Common myeloid progenitor, CD34-positive (primary cell): ENCODE measurements around the gene SLC39A10.

Source experiments
- CTCF ChIA-PET: fragments of 350-600 bp; sonication (Branson Sonifier 250); formaldehyde crosslinking; loops from one replicate; lab custom pipeline; 2021; ENCODE audit warnings: antibody characterized with exemption; lab: Charles Lee
- POLR2A ChIA-PET: fragments of 350-600 bp; sonication (Branson Sonifier 250); formaldehyde crosslinking; loops from one replicate; lab custom pipeline; 2021; ENCODE audit warnings: antibody characterized with exemption; lab: Charles Lee
- DNase-seq, 3 donors: peaks; one replicate each; pipeline versions ENCODE4 v3.0.0 to v3.0.0-alpha.2; 2013
- H3K27ac ChIP-seq, 2 experiments: 1 replicate in 1 of 2; 2 replicates in 1 of 2; pipeline ENCODE4 v1.7.0; 2013; ENCODE audit warnings: inconsistent platforms in 2 of 2, low read length in 2 of 2, mild to moderate bottlenecking in 2 of 2, low read depth in 1 of 2, moderate library complexity in 1 of 2; ENCODE audit not compliant: severe bottlenecking in 2 of 2, insufficient read depth in 1 of 2, poor library complexity in 1 of 2
- H3K27me3 ChIP-seq, 5 experiments: replicated peaks in 2 of 5; 1 replicate in 3 of 5; 2 replicates in 2 of 5; pipeline versions ENCODE4 v1.6.1 to v1.7.0; 2013; ENCODE audit warnings: low read length in 4 of 5, mild to moderate bottlenecking in 2 of 5, moderate library complexity in 2 of 5, inconsistent platforms in 1 of 5; ENCODE audit not compliant: insufficient read depth in 5 of 5, control insufficient read depth in 4 of 5
- H3K36me3 ChIP-seq, 4 experiments: 1 replicate in 2 of 4; 2 replicates in 2 of 4; pipeline versions ENCODE4 v1.6.1 to v1.7.0; 2013; ENCODE audit warnings: low read length in 3 of 4, control low read depth in 1 of 4, mild to moderate bottlenecking in 1 of 4; ENCODE audit not compliant: control insufficient read depth in 4 of 4, insufficient read depth in 4 of 4
- H3K4me1 ChIP-seq, 4 experiments: 1 replicate in 3 of 4; 2 replicates in 1 of 4; pipeline versions ENCODE4 v1.6.1 to v1.7.1; 2013; ENCODE audit warnings: low read length in 3 of 4, mild to moderate bottlenecking in 3 of 4, control low read depth in 1 of 4, inconsistent platforms in 1 of 4, moderate library complexity in 1 of 4; ENCODE audit not compliant: control insufficient read depth in 4 of 4, insufficient read depth in 4 of 4; ENCODE audit errors: control extremely low read depth in 1 of 4
- H3K4me3 ChIP-seq, 7 experiments: 1 replicate in 4 of 7; 2 replicates in 3 of 7; pipeline versions ENCODE4 v1.5.1 to v1.7.0; 2013; ENCODE audit warnings: mild to moderate bottlenecking in 7 of 7, low read length in 6 of 7, moderate library complexity in 6 of 7, inconsistent platforms in 2 of 7, low read depth in 2 of 7, control low read depth in 1 of 7; ENCODE audit not compliant: insufficient read depth in 4 of 7, control insufficient read depth in 1 of 7; ENCODE audit errors: extremely low read depth in 1 of 7
- H3K9me3 ChIP-seq, 5 experiments: 1 replicate in 4 of 5; 2 replicates in 1 of 5; pipeline versions ENCODE4 v1.6.1 to v1.7.1; 2013; ENCODE audit warnings: low read length in 4 of 5, mild to moderate bottlenecking in 2 of 5, inconsistent platforms in 1 of 5, low read depth in 1 of 5, moderate library complexity in 1 of 5; ENCODE audit not compliant: control insufficient read depth in 4 of 5, insufficient read depth in 2 of 5; ENCODE audit errors: control extremely low read depth in 1 of 5
- WGBS: methylation state at CpG from one replicate; pipeline ENCODE4 v1.1.5; 2013; ENCODE audit not compliant: insufficient coverage; 5-methylcytosine and 5-hydroxymethylcytosine counted together

SLC39A10 gene

GRCh38 chr2:195620501-195620900 is 36.5 kb upstream of the SLC39A10 start:
- Histone ChIP-seq H3K27ac (no peak overlapping the region), H3K4me3 (no peak overlapping the region), H3K9me3 (no peaks in the 10 kb centered on the region), H3K27me3 (no peaks in the 10 kb centered on the region), H3K4me1 (no peaks in the 10 kb centered on the region), H3K36me3 (no peaks in the 10 kb centered on the region)
- DNase-seq, result no peak
- WGBS, result 89% methylated on average over 1 of the region's 3 CpGs
- CTCF ChIA-PET, result interaction anchor here (1.3 kb wide), 1 partner anchor 11 kb away, joined by 3 read pairs; no protein-coding TSS in a partner anchor
- POLR2A ChIA-PET, result no interaction called here

GRCh38 chr2:195622966-195623365 is 34.1 kb upstream of the SLC39A10 start:
- Histone ChIP-seq H3K27me3 (no peaks in the 10 kb centered on the region), H3K36me3 (no peaks in the 10 kb centered on the region), H3K4me1 (no peaks in the 10 kb centered on the region), H3K27ac (no peak overlapping the region), H3K4me3 (no peak overlapping the region), H3K9me3 (no peaks in the 10 kb centered on the region)
- CTCF ChIA-PET, result interaction anchor here (1.5 kb wide), 1 partner anchor 11 kb away, joined by 3 read pairs; no protein-coding TSS in a partner anchor
- POLR2A ChIA-PET, result no interaction called here
- DNase-seq, result no peak

GRCh38 chr2:195626507-195626906 is 30.5 kb upstream of the SLC39A10 start:
- Histone ChIP-seq H3K4me1 (no peaks in the 10 kb centered on the region), H3K27ac (no peak overlapping the region), H3K9me3 (no peaks in the 10 kb centered on the region), H3K27me3 (no peaks in the 10 kb centered on the region), H3K36me3 (no peaks in the 10 kb centered on the region), H3K4me3 (no peak overlapping the region)
- POLR2A ChIA-PET, result no interaction called here
- DNase-seq, result no peak
- CTCF ChIA-PET, result no interaction called here
- no CpG with 5 or more reads among the region's 2 CpGs for WGBS

- POLR2A ChIA-PET, result no interaction called here
Observed at GRCh38 chr2:195628666-195629065, 28.4 kb upstream of the SLC39A10 start.

GRCh38 chr2:195632856-195633572 is 24.0 kb upstream of the SLC39A10 start:
- WGBS, result 92% methylated on average over 6 of the region's 10 CpGs
- peak in 2 of 3 donors; percentile 29 to 30 for DNase-seq
- no peaks in the 10 kb centered on the region for H3K27me3 ChIP-seq
- no peaks in the 10 kb centered on the region for H3K36me3 ChIP-seq
- POLR2A ChIA-PET, result no interaction called here
- H3K27ac ChIP-seq, result peak overlapping the region in 1 of 2 experiments; percentile 10
- no peak overlapping the region for H3K4me3 ChIP-seq
- CTCF ChIA-PET, result no interaction called here
- H3K4me1 ChIP-seq, result peaks cover 0 to 6% (median 0%) of the 10 kb centered on the region in 4 experiments
- H3K9me3 ChIP-seq, result no peaks in the 10 kb centered on the region

More at GRCh38 chr2:195628666-195629065, 28.4 kb upstream of the SLC39A10 start:
- peaks cover 0 to 6% (median 0%) of the 10 kb centered on the region in 4 experiments for H3K4me1 ChIP-seq
- no peaks in the 10 kb centered on the region for H3K27me3 ChIP-seq
- no peaks in the 10 kb centered on the region for H3K9me3 ChIP-seq
- CTCF ChIA-PET, result interaction anchor here (1.1 kb wide), 1 partner anchor 33 kb away, joined by 3 read pairs; no protein-coding TSS in a partner anchor
- WGBS, result 100% methylated on average over 1 of the region's 1 CpG
- no peak overlapping the region for H3K27ac ChIP-seq
- no peaks in the 10 kb centered on the region for H3K36me3 ChIP-seq
- DNase-seq, result no peak
- H3K4me3 ChIP-seq, result no peak overlapping the region

GRCh38 chr2:195633573-195633870 is 23.5 kb upstream of the SLC39A10 start:
- H3K4me3 ChIP-seq, result no peak overlapping the region
- peaks cover 0 to 6% (median 0%) of the 10 kb centered on the region in 4 experiments for H3K4me1 ChIP-seq
- DNase-seq, result no peak
- H3K36me3 ChIP-seq, result no peaks in the 10 kb centered on the region
- 100% methylated on average over 2 of the region's 4 CpGs for WGBS
- H3K27me3 ChIP-seq, result no peaks in the 10 kb centered on the region
- ChIA-PET POLR2A (no interaction called here), CTCF (no interaction called here)
- no peaks in the 10 kb centered on the region for H3K9me3 ChIP-seq
- H3K27ac ChIP-seq, result no peak overlapping the region

GRCh38 chr2:195633974-195634373 is 23.1 kb upstream of the SLC39A10 start:
- no CpG with 5 or more reads among the region's 3 CpGs for WGBS
- peaks cover 0 to 6% (median 0%) of the 10 kb centered on the region in 4 experiments for H3K4me1 ChIP-seq
- no peaks in the 10 kb centered on the region for H3K27me3 ChIP-seq
- H3K27ac ChIP-seq, result no peak overlapping the region
- no peaks in the 10 kb centered on the region for H3K9me3 ChIP-seq
- no peak for DNase-seq
- no peak overlapping the region for H3K4me3 ChIP-seq
- CTCF ChIA-PET, result no interaction called here
- POLR2A ChIA-PET, result no interaction called here
- no peaks in the 10 kb centered on the region for H3K36me3 ChIP-seq
